Loucy (cell line): ENCODE data around the gene PCED1B.

Source experiments
- H2AFZ ChIP-seq: fragments of 200-600 bp; sonication (generic); 2 replicates; pipeline ENCODE4 v1.6.0; 2016; ENCODE audit warnings: antibody characterized with exemption, mild to moderate bottlenecking, low read length, moderate library complexity
- H3F3A ChIP-seq: fragments of 200-600 bp; 2 replicates; pipeline ENCODE4 v1.6.0; 2016; ENCODE audit warnings: antibody characterized with exemption, low read depth, mild to moderate bottlenecking
- H3K27me3 ChIP-seq: fragments of 200-600 bp; sonication (generic); 2 replicates; pipeline ENCODE4 v1.6.1; 2014; ENCODE audit warnings: low read length, mild to moderate bottlenecking; ENCODE audit not compliant: insufficient read depth, poor library complexity, severe bottlenecking
- H3K36me3 ChIP-seq: fragments of 200-600 bp; sonication (generic); 2 replicates; pipeline ENCODE4 v1.6.1; 2016; ENCODE audit warnings: low read length; ENCODE audit not compliant: insufficient read depth
- H3K4me1 ChIP-seq: fragments of 200-600 bp; sonication (generic); 2 replicates; pipeline ENCODE4 v1.5.1; 2014; ENCODE audit warnings: low read length, mild to moderate bottlenecking; ENCODE audit not compliant: insufficient read depth, poor library complexity, severe bottlenecking
- H3K4me2 ChIP-seq: fragments of 200-600 bp; sonication (generic); 2 replicates; pipeline ENCODE4 v1.6.0; 2014; ENCODE audit warnings: antibody characterized with exemption, low read length, low read depth, mild to moderate bottlenecking; ENCODE audit not compliant: poor library complexity, severe bottlenecking
- H3K4me3 ChIP-seq: fragments of 200-600 bp; sonication (generic); 2 replicates; pipeline ENCODE4 v1.5.1; 2014; ENCODE audit warnings: low read length, mild to moderate bottlenecking, mixed read lengths; ENCODE audit not compliant: poor library complexity, severe bottlenecking
- H3K79me2 ChIP-seq: fragments of 200-600 bp; sonication (generic); 2 replicates; pipeline ENCODE4 v1.6.1; 2014; ENCODE audit warnings: low read length; ENCODE audit not compliant: insufficient read depth
- H3K9ac ChIP-seq: fragments of 200-600 bp; sonication (generic); 2 replicates; pipeline ENCODE4 v1.6.0; 2014; ENCODE audit warnings: mild to moderate bottlenecking, low read depth, low read length, moderate library complexity; ENCODE audit not compliant: poor library complexity, severe bottlenecking
- H3K9me2 ChIP-seq: fragments of 200-600 bp; sonication (generic); replicated peaks from 2 replicates; pipeline ENCODE4 v1.6.1; 2016; ENCODE audit warnings: low read depth, low read length, mixed read lengths
- H3K9me3 ChIP-seq: fragments of 200-600 bp; sonication (generic); 2 replicates; pipeline ENCODE4 v1.6.1; 2014; ENCODE audit warnings: mild to moderate bottlenecking, antibody characterized with exemption, low read length, low read depth; ENCODE audit not compliant: insufficient read depth
- H4K20me1 ChIP-seq: fragments of 200-600 bp; sonication (generic); 2 replicates; pipeline ENCODE4 v1.6.0; 2014; ENCODE audit warnings: antibody characterized with exemption, low read length, mild to moderate bottlenecking; ENCODE audit not compliant: insufficient read depth, poor library complexity, severe bottlenecking
- CTCF ChIP-seq: fragments of 200-600 bp; sonication (generic); conservative IDR thresholded peaks from 2 replicates; pipeline ENCODE4 v1.5.1; 2014; ENCODE audit warnings: mild to moderate bottlenecking, antibody characterized with exemption, low read length
- EZH2phosphoT487 ChIP-seq: fragments of 200-600 bp; IDR thresholded peaks from 2 replicates; pipeline ENCODE4 v1.6.1; 2018; ENCODE audit warnings: antibody characterized with exemption, mild to moderate bottlenecking, moderate library complexity, borderline replicate concordance

PCED1B gene

DNA sequence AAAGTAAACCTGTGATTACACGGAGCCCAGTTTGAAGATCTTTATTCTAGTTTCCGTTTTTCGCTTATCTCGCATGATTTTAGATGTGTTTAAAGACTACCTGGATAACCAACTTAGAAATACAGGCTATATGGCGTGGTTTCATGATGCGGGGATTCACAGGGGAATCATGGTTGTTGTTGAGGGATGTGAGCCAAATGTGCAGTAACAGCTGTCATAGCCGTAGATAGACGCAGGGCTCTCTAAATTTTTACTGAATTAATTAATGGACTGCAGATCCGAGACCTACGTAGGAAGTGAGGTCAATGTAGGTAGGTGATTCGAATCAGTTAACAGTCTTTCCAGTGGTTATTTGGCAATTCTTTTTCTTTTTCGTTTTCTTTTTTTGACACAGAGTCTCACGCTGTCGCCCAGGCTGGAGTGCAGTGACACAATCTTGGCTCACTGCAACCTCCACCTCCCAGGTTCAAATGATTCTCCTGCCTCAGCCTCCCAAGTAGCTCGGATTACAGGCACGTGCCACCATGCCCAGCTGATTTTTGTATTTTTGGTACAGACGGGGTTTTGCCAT is 145.2 kb downstream of the PCED1B start:
- Histone ChIP-seq H3K4me3 (no peak overlapping the region), H3K9ac (no peak overlapping the region), H3K36me3 (no peaks in the 10 kb centered on the region), H3K79me2 (peaks cover 12% of the 10 kb centered on the region; the same call in 1 of the 2 replicates), H3F3A (no peaks in the 10 kb centered on the region), H4K20me1 (no peaks in the 10 kb centered on the region), H3K9me3 (no peaks in the 10 kb centered on the region), H3K9me2 (no peaks in the 10 kb centered on the region), H3K27me3 (no peaks in the 10 kb centered on the region), H3K4me1 (peaks cover 33% of the 10 kb centered on the region), H2AFZ (no peak overlapping the region; the same call in 1 of the 2 replicates), H3K4me2 (no peak overlapping the region)
- TF ChIP-seq EZH2phosphoT487 (no peak), CTCF (no peak)

DNA sequence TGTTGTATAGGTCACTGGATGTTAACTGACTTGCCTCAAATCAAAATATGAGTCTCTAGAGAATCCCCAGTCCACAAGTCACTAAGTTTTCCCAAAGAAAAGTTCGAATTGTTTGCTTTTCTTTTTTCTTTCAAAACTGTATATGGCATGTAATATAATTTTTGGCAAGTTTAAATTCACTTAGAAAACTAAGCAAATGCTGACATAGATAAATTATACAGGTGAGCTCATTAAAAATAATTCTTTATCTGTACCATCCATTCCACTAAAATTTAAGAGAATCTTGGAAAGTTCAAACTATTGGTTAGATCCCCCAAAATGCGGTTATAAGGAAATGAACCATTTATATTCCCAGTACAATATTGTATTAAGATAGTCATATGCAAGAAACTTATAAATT is 145.9 kb downstream of the PCED1B start:
- Histone ChIP-seq H3K9ac (no peak overlapping the region), H3K4me1 (peaks cover 31% of the 10 kb centered on the region), H3K9me3 (no peaks in the 10 kb centered on the region), H3F3A (no peaks in the 10 kb centered on the region), H2AFZ (no peak overlapping the region), H3K27me3 (no peaks in the 10 kb centered on the region), H3K36me3 (no peaks in the 10 kb centered on the region), H3K9me2 (no peaks in the 10 kb centered on the region), H4K20me1 (no peaks in the 10 kb centered on the region), H3K79me2 (peaks cover 11% of the 10 kb centered on the region; the same call in 1 of the 2 replicates), H3K4me3 (no peak overlapping the region), H3K4me2 (no peak overlapping the region)
- TF ChIP-seq EZH2phosphoT487 (no peak), CTCF (no peak)

GRCh38 chr12:47226199-47226598 is 146.8 kb downstream of the PCED1B start:
- no peaks in the 10 kb centered on the region for H3K27me3 ChIP-seq
- H3K9ac ChIP-seq = no peak overlapping the region
- H3F3A ChIP-seq = no peaks in the 10 kb centered on the region
- H3K9me2 ChIP-seq = no peaks in the 10 kb centered on the region
- peaks cover 9% of the 10 kb centered on the region; the same call in 1 of the 2 replicates for H3K79me2 ChIP-seq
- H4K20me1 ChIP-seq = no peaks in the 10 kb centered on the region
- TF ChIP-seq EZH2phosphoT487 = no peak
- no peak for TF ChIP-seq CTCF
- peaks cover 26% of the 10 kb centered on the region for H3K4me1 ChIP-seq
- no peaks in the 10 kb centered on the region for H3K36me3 ChIP-seq
- no peak overlapping the region for H2AFZ ChIP-seq
- no peaks in the 10 kb centered on the region for H3K9me3 ChIP-seq
- no peak overlapping the region for H3K4me2 ChIP-seq
- no peak overlapping the region for H3K4me3 ChIP-seq
